MCF 10A (cell line): Measurements from ENCODE around the gene UBE2A. TPM values are rescaled to one million over a fixed set of nuclear protein-coding genes. Genes with fewer than 3 reads are reported as not detected.

ENCODE experiments used
- BruUV-seq: library from RNA; stranded (reverse); fragments of 400-500 nt; replicated peaks from 2 replicates; lab custom pipeline; 2021; lab: Mats Ljungman, UMichigan
- CTCF ChIA-PET: fragments of 300-600 bp; sonication (Branson Sonifier 250); formaldehyde crosslinking; extraction: SDS; loops from one replicate; lab custom pipeline; 2021; ENCODE audit warnings: antibody characterized with exemption, inconsistent platforms; lab: Yijun Ruan, JAX
- POLR2A ChIA-PET: fragments of 300-600, 350-650 bp; sonication (Branson Sonifier 250); formaldehyde crosslinking; extraction: SDS; loops from one replicate; lab custom pipeline; 2020; ENCODE audit warnings: antibody characterized with exemption, inconsistent platforms; lab: Yijun Ruan, JAX
- DNase-seq: peaks from one replicate; pipeline ENCODE4 v3.0.0-alpha.2; 2018; ENCODE audit not compliant: unreplicated experiment
- H3K27ac Mint-ChIP-seq: one replicate; pipeline ENCODE4 v1.8.0; 2022; ENCODE audit warnings: mild to moderate bottlenecking, low read depth, mixed read lengths; ENCODE audit not compliant: unreplicated experiment
- H3K27me3 Mint-ChIP-seq: one replicate; pipeline ENCODE4 v1.8.0; 2022; ENCODE audit warnings: mixed read lengths; ENCODE audit not compliant: insufficient read depth, unreplicated experiment
- H3K36me3 Mint-ChIP-seq: one replicate; pipeline ENCODE4 v1.8.0; 2022; ENCODE audit warnings: mild to moderate bottlenecking, moderate library complexity, mixed read lengths; ENCODE audit not compliant: insufficient read depth, unreplicated experiment
- H3K4me1 Mint-ChIP-seq: one replicate; pipeline ENCODE4 v1.8.0; 2022; ENCODE audit warnings: mixed read lengths; ENCODE audit not compliant: insufficient read depth, unreplicated experiment
- H3K4me3 Mint-ChIP-seq: one replicate; pipeline ENCODE4 v1.8.0; 2022; ENCODE audit warnings: mild to moderate bottlenecking, moderate library complexity, mixed read lengths; ENCODE audit not compliant: unreplicated experiment
- H3K9me3 Mint-ChIP-seq: one replicate; pipeline ENCODE4 v1.8.0; 2022; ENCODE audit warnings: mixed read lengths; ENCODE audit not compliant: unreplicated experiment
- intact Hi-C: fragments of 100-400 bp; cut with micrococcal nuclease; formaldehyde crosslinking; loops from 2 replicates; pipeline ENCODE4 v1.14.1; 2022
- total RNA-seq: library from RNA; stranded (reverse); gene quantifications from 2 replicates; pipeline ENCODE4 v1.2.3, GENCODE V29; 2022
- TF ChIP-seq, protein P1 (sequence below): fragments of 200-600 bp; IDR thresholded peaks from one replicate; pipeline ENCODE4 v1.8.0; 2022; ENCODE audit warnings: antibody characterized with exemption, mild to moderate bottlenecking; ENCODE audit not compliant: unreplicated experiment

Gene UBE2A
- total RNA-seq, 1 experiment from 2014 or later, result 52.2 TPM

DNA sequence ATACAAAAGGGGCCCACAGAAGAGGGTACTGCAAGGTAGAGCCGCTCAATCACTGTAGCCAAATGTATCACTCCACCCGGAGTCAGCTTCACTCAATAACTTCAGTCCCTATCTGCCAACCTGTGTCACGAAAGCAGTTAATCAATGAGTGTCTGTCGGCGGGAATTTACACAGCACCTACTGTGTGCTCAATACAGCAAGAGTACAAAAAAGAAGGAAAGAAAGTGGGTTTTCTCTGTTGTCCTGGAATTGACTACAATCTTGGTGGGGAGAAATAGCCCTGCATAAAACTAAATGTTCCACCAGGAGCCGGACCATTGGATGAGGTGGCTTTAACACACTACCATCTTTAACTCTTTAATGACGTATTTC lies 32.6 kb downstream of the UBE2A start:
- intact Hi-C loops, result no loop called here
- Mint-ChIP-seq H3K4me3 (peak overlapping the region; percentile 88), H3K27me3 (no peaks in the 10 kb centered on the region), H3K36me3 (no peaks in the 10 kb centered on the region), H3K27ac (peak overlapping the region; percentile 91), H3K9me3 (no peaks in the 10 kb centered on the region), H3K4me1 (peaks cover 4% of the 10 kb centered on the region)
- POLR2A ChIA-PET, result interaction anchor here (0.7 to 6.6 kb wide), 13 partner anchors 23 to 954 kb away, joined by 3 to 48 read pairs (median 4); partner anchors contain the start of genes RPL39, SOWAHD, STEEP1 and UBE2A
- TF ChIP-seq, protein P1, sequence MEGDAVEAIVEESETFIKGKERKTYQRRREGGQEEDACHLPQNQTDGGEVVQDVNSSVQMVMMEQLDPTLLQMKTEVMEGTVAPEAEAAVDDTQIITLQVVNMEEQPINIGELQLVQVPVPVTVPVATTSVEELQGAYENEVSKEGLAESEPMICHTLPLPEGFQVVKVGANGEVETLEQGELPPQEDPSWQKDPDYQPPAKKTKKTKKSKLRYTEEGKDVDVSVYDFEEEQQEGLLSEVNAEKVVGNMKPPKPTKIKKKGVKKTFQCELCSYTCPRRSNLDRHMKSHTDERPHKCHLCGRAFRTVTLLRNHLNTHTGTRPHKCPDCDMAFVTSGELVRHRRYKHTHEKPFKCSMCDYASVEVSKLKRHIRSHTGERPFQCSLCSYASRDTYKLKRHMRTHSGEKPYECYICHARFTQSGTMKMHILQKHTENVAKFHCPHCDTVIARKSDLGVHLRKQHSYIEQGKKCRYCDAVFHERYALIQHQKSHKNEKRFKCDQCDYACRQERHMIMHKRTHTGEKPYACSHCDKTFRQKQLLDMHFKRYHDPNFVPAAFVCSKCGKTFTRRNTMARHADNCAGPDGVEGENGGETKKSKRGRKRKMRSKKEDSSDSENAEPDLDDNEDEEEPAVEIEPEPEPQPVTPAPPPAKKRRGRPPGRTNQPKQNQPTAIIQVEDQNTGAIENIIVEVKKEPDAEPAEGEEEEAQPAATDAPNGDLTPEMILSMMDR, result no peak
- no peak for DNase-seq
- BruUV-seq, result no TSS peak
- CTCF ChIA-PET, result interaction anchor here (0.6 kb wide), 2 partner anchors 10 to 38 kb away, joined by 3 read pairs; no protein-coding TSS in a partner anchor

DNA sequence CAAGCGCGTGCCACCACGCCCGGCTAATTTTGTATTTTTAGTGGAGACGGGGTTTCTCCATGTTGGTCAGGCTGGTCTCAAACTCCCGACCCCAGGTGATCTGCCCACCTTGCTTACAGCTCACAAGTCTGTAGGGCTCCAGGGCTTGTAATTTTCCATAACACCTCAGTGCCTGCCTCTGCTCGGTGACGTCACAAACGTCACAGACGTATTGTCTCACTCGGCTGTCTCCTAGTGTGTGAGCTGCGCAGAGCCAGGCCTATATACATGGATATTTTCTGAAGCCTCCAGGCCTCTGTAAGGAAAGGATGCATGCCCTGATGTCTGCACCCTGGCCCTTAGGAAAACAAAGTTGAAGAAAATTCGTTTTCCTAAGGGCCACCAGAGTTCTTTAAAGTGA lies 40.4 kb downstream of the UBE2A start:
- TF ChIP-seq, protein P1, result no peak
- DNase-seq, result no peak
- BruUV-seq, result no TSS peak
- Mint-ChIP-seq H3K36me3 (no peaks in the 10 kb centered on the region), H3K27me3 (peaks cover 17% of the 10 kb centered on the region), H3K4me3 (no peak overlapping the region), H3K27ac (no peak overlapping the region), H3K9me3 (no peaks in the 10 kb centered on the region), H3K4me1 (no peaks in the 10 kb centered on the region)
- intact Hi-C loops, result loop anchor here (10.0 kb wide), 1 partner anchor 80 kb away; the partner anchor contains the start of gene SEPTIN6
- ChIA-PET CTCF (interaction anchor here (0.5 to 1.1 kb wide), 3 partner anchors 25 to 482 kb away, joined by 3 to 4 read pairs (median 3); no protein-coding TSS in a partner anchor), POLR2A (no interaction called here)

DNA sequence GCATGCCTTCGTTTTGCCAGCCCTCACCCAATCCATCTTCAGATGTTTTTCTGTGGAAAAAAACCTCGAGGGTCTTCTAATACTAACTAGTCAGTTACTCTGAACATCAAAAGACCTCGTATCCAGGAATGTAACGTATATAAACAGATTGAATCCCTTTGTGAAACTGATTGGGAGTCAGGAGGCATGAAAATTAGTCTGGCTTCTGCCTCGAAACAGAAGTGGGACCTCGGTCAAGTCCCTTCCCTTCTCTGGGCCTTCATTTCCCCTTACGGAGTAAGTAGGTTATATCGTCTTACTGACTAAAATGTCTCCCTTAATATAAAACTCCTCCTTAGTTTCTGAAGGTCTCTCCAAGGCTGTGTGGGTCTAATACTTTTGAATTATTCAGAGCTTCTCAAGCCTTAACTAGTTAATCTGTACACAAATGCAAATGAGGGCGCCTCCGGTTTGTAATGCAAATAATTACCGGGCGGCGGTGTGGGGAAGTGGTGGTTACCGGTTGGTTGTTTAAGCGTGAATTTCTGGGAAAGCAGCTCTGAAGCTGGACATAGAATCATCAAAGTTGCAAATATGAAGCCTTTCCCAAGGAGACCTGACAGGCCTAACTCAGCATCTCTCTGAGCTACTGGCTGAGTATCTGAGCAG lies 43.3 kb downstream of the UBE2A start:
- POLR2A ChIA-PET, result interaction anchor here (0.6 kb wide), 2 partner anchors 49 to 253 kb away, joined by 3 to 4 read pairs; no protein-coding TSS in a partner anchor
- H3K27ac Mint-ChIP-seq, result no peak overlapping the region
- no TSS peak for BruUV-seq
- TF ChIP-seq, protein P1, result no peak
- H3K4me3 Mint-ChIP-seq, result no peak overlapping the region
- intact Hi-C loops, result loop anchor here (10.0 kb wide), 1 partner anchor 77 kb away; the partner anchor contains the start of gene SEPTIN6
- no peaks in the 10 kb centered on the region for H3K4me1 Mint-ChIP-seq
- no peaks in the 10 kb centered on the region for H3K9me3 Mint-ChIP-seq
- no peaks in the 10 kb centered on the region for H3K36me3 Mint-ChIP-seq
- DNase-seq, result no peak
- CTCF ChIA-PET, result interaction anchor here (0.6 to 1.2 kb wide), 5 partner anchors 8 to 162 kb away, joined by 3 to 4 read pairs (median 3); no protein-coding TSS in a partner anchor
- H3K27me3 Mint-ChIP-seq, result peaks cover 17% of the 10 kb centered on the region

DNA sequence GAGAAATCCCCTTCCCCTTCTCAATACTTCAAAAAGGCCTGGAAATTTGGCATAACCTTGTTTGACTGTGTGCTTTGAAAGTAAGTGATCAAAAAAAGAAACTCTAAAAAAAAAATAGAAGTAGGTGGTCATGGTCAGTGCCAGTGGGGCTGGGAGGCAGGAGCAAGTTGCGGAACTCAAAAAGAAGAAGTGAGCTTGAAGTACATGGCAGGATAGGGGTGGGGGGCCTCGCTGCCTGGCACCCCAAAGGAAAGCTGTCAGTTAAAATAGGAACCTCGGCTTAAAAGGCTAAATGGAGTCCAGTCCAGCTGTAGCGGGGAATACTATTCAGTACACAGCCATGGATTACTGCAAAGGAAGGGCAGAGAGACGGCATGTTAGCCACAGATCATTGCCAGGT lies 44.1 kb downstream of the UBE2A start:
- ChIA-PET POLR2A (interaction anchor here (0.6 kb wide), 1 partner anchor 252 kb away, joined by 3 read pairs; no protein-coding TSS in a partner anchor), CTCF (interaction anchor here (0.6 to 0.9 kb wide), 2 partner anchors 27 to 161 kb away, joined by 3 to 4 read pairs; no protein-coding TSS in a partner anchor)
- DNase-seq, result no peak
- Mint-ChIP-seq H3K27ac (no peak overlapping the region), H3K9me3 (no peaks in the 10 kb centered on the region), H3K27me3 (peaks cover 17% of the 10 kb centered on the region), H3K4me1 (no peaks in the 10 kb centered on the region), H3K4me3 (no peak overlapping the region), H3K36me3 (no peaks in the 10 kb centered on the region)
- BruUV-seq, result no TSS peak
- intact Hi-C loops, result loop anchor here (10.0 kb wide), 1 partner anchor 76 kb away; the partner anchor contains the start of gene SEPTIN6
- TF ChIP-seq, protein P1, result no peak
